Measurements from ENCODE around the gene DUSP7.

DUSP7 gene

DNA sequence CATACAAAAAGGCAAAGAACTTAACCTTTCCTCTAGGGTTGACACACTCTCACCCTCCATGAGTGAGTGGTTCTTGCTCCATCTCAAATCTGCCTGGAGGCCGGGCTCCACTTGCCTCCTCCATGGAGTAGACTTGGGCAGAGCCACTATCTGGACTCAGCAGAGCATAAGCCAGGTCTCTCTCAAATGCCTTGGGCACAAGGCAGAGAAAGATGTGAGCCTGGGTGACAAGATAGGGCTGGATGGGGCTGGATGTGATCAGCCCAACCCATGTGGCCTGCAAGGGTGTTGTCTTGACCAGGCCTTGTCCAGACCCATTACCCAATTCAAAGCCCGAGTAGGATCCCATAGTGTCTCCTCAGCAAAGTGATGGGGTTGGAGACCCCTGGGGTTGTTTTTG, 56.5 kb downstream of the DUSP7 start:
- Histone ChIP-seq H2AFZ (ENCODE audit: low read depth) (no peak overlapping the region), H3K4me1 (ENCODE audit: low read depth, poor library complexity, severe bottlenecking) (peaks cover under 1% of the 10 kb centered on the region), H3K9ac (no peak overlapping the region)

More for the DNA sequence above, 56.5 kb downstream of the DUSP7 start:
- H4K20me1 ChIP-seq (ENCODE audit: insufficient read depth) = no peaks in the 10 kb centered on the region
- no peak overlapping the region for H3K4me3 ChIP-seq (IDR thresholded peaks at IDR 0.05; ENCODE audit: insufficient read depth, low read depth, low read length)
- peaks cover 9% of the 10 kb centered on the region for H3K79me2 ChIP-seq (ENCODE audit: insufficient read depth, low read depth)
- no peaks in the 10 kb centered on the region for H3K27me3 ChIP-seq (ENCODE audit: insufficient read depth, low read depth)
- H3K27ac ChIP-seq = no peak overlapping the region
- TF ChIP-seq CTCF (conservative IDR thresholded peaks at IDR 0.05; ENCODE audit: low read depth, low read length) = no peak
- peaks cover 3% of the 10 kb centered on the region; the same call in 1 of the 2 replicates for H3K36me3 ChIP-seq (ENCODE audit: insufficient read depth)
- no peak overlapping the region for H3K4me2 ChIP-seq
